Ovary (tissue), 9 donors: ENCODE data around the gene TSHZ2. TPM values are rescaled to one million over a fixed set of nuclear protein-coding genes. Genes with fewer than 3 reads are reported as not detected.

ENCODE experiments used
- DNase-seq, 5 donors: peaks; one replicate each; pipeline ENCODE4 v3.0.0-alpha.2; 2019 to 2020
- H3K27ac ChIP-seq, 2 donors: fragments of 200-600 bp; one replicate each; pipeline versions ENCODE4 v1.5.1 to v1.8.0; 2019 to 2022
- H3K27me3 ChIP-seq: fragments of 200-600 bp; one replicate; pipeline ENCODE4 v1.8.0; 2022
- H3K36me3 ChIP-seq: fragments of 200-600 bp; sonication (generic); one replicate; pipeline ENCODE4 v1.5.1; 2019
- H3K4me1 ChIP-seq: one replicate; pipeline ENCODE4 v1.8.1; 2013; ENCODE audit warnings: mild to moderate bottlenecking, moderate library complexity; ENCODE audit not compliant: insufficient read depth
- H3K4me3 ChIP-seq: fragments of 200-600 bp; sonication (generic); one replicate; pipeline ENCODE4 v1.5.1; 2017
- H3K9me3 ChIP-seq, 2 donors: fragments of 200-600 bp in 1 of 2; sonication (generic) in 1 of 2; one replicate each; pipeline versions ENCODE4 v1.5.1 to v1.8.1; 2013 to 2019; ENCODE audit warnings: mild to moderate bottlenecking in 1 of 2, moderate library complexity in 1 of 2
- CTCF ChIP-seq, 3 donors: fragments of 450-650 bp in 2 of 3; fragments of 200-600 bp in 1 of 3; IDR thresholded peaks; one replicate each; pipeline versions ENCODE4 v1.5.1 to v1.8.0; 2016 to 2022; ENCODE audit warnings: antibody characterized with exemption in 3 of 3, mild to moderate bottlenecking in 1 of 3
- EP300 ChIP-seq: sonication (generic); formaldehyde crosslinking; IDR thresholded peaks from one replicate; pipeline ENCODE4 v1.6.1; 2017; ENCODE audit warnings: antibody characterized with exemption
- POLR2A ChIP-seq: fragments of 450-650 bp; IDR thresholded peaks from one replicate; pipeline ENCODE4 v1.6.1; 2017; ENCODE audit warnings: antibody characterized with exemption, mild to moderate bottlenecking, moderate library complexity
- WGBS, 3 donors: extraction: QIAGEN DNeasy Blood & Tissue Kit in 1 of 3; methylation state at CpG; one replicate each; pipeline versions ENCODE4 v1.1.5 to v1.1.7; 2013 to 2017; 5-methylcytosine and 5-hydroxymethylcytosine counted together
- intact Hi-C, 4 donors: fragments of 100-400 bp; cut with DNase I; formaldehyde crosslinking; loops; one replicate each; pipeline versions ENCODE4 v1.11.0 to v1.15.1; 2022 to 2023
- polyA plus RNA-seq, 2 donors: library from polyadenylated mRNA; stranded (reverse); fragments of 200-250 nt in 1 of 2; fragments of 350-450 nt in 1 of 2; fragmentation: Illumina TruSeq in 1 of 2; extraction: RNeasy Lipid Tissue Mini Kit (QIAGEN cat#74804) in 1 of 2; gene quantifications; one replicate each; pipeline ENCODE4 v1.2.3, GENCODE V29; 2013 to 2014
- total RNA-seq, 7 donors: library from RNA; depleted of rRNA in 2 of 7; stranded (reverse); fragments of >200 nt in 2 of 7; fragmentation: NEBNext Ultra II Directional in 3 of 7; extraction: Animal tissue kit (Norgen Biotek cat#: 25700) in 3 of 7; gene quantifications; one replicate each; pipeline versions ENCODE4 v1.1.0 to v1.2.4, GENCODE V29; 2016 to 2023
- donor health status: DM: no; HTN: no; CAD: no; lungs with moderate emphysema.
- donor health status: DM: no; HTN: no; CAD: no.
- donor health status: Bipolar disorder and iron deficiency.
- donor health status: DM: yes; HTN: yes; CAD: no.
- donor health status: DM: no; HTN: no; CAD: no.
- donor health status: DM: yes; HTN: yes; CAD: no.

The TSHZ2 gene
- total and polyA plus RNA-seq, 9 donors: 18.2 to 113 (median 40.2) TPM

- no peaks in the 10 kb centered on the region for H3K36me3 ChIP-seq
- DNase-seq: no peak
- H3K4me3 ChIP-seq: no peak overlapping the region
- 26 to 68% (median 44%) methylated on average over 4 of the region's 4 CpGs for WGBS, 3 donors
- intact Hi-C loops: no loop called here
- H3K27me3 ChIP-seq: no peaks in the 10 kb centered on the region
- TF ChIP-seq EP300: no peak
- TF ChIP-seq POLR2A: no peak
- no peak for TF ChIP-seq CTCF (IDR thresholded peaks at IDR 0.05)
- H3K27ac ChIP-seq: no peak overlapping the region
- H3K9me3 ChIP-seq: no peaks in the 10 kb centered on the region
- H3K4me1 ChIP-seq: no peaks in the 10 kb centered on the region
Measured at GRCh38 chr20:53250456-53250855, 278.3 kb downstream of the TSHZ2 start.

- 85 to 88% (median 85%) methylated on average over 5 of the region's 5 CpGs for WGBS, 3 donors
- H3K27me3 ChIP-seq: no peaks in the 10 kb centered on the region
- no peak overlapping the region for H3K4me3 ChIP-seq
- no peak for TF ChIP-seq CTCF (IDR thresholded peaks at IDR 0.05)
- no peak for TF ChIP-seq POLR2A
- TF ChIP-seq EP300: no peak
- intact Hi-C loops: no loop called here
- H3K9me3 ChIP-seq: no peaks in the 10 kb centered on the region
- no peaks in the 10 kb centered on the region for H3K36me3 ChIP-seq
- no peak for DNase-seq
- no peaks in the 10 kb centered on the region for H3K4me1 ChIP-seq
- H3K27ac ChIP-seq: no peak overlapping the region
Measured at GRCh38 chr20:53252002-53252401, 279.8 kb downstream of the TSHZ2 start.

GRCh38 chr20:53253668-53254067, 281.5 kb downstream of the TSHZ2 start:
- no peak overlapping the region for H3K4me3 ChIP-seq
- WGBS, 3 donors: 95 to 97% (median 97%) methylated on average over 18 of the region's 18 CpGs
- no peak for DNase-seq
- no peak overlapping the region for H3K27ac ChIP-seq
- intact Hi-C loops: no loop called here
- TF ChIP-seq EP300 (no peak), CTCF (IDR thresholded peaks at IDR 0.05) (no peak), POLR2A (no peak)
- H3K4me1 ChIP-seq: no peaks in the 10 kb centered on the region
- no peaks in the 10 kb centered on the region for H3K36me3 ChIP-seq
- no peaks in the 10 kb centered on the region for H3K9me3 ChIP-seq
- H3K27me3 ChIP-seq: no peaks in the 10 kb centered on the region

- H3K4me3 ChIP-seq: no peak overlapping the region
- TF ChIP-seq POLR2A: no peak
- TF ChIP-seq EP300: no peak
- no peak for TF ChIP-seq CTCF (IDR thresholded peaks at IDR 0.05)
- no peaks in the 10 kb centered on the region for H3K36me3 ChIP-seq
- no peaks in the 10 kb centered on the region for H3K4me1 ChIP-seq
- 97 to 99% (median 97%) methylated on average over 18 of the region's 18 CpGs for WGBS, 3 donors
- intact Hi-C loops: no loop called here
- H3K27me3 ChIP-seq: no peaks in the 10 kb centered on the region
- H3K27ac ChIP-seq: no peak overlapping the region
- DNase-seq: no peak
- no peaks in the 10 kb centered on the region for H3K9me3 ChIP-seq
Measured at GRCh38 chr20:53255102-53255710, 283.0 kb downstream of the TSHZ2 start.
